DND-41 (cell line): Measurements from ENCODE around the gene SYNPO.

Experiments used
- ATAC-seq: fragments of 200-7000 bp; cut with Tn5 transposase; 3 replicates; pipeline ENCODE4 v1.9.1; 2021; ENCODE audit warnings: low read depth; ENCODE audit not compliant: insufficient read depth
- DNase-seq: peaks from one replicate; pipeline ENCODE4 v3.0.0-alpha.2; 2020
- H2AFZ ChIP-seq: 2 replicates; pipeline ENCODE4 v1.6.0; 2012; ENCODE audit warnings: low read depth, low read length
- H3K27ac ChIP-seq: 2 replicates; pipeline ENCODE4 v1.5.1; 2012; ENCODE audit warnings: low read length, inconsistent platforms
- H3K27me3 ChIP-seq: fragments of 200-600 bp; sonication (generic); 2 replicates; pipeline ENCODE4 v1.6.0; 2012; ENCODE audit warnings: low read length, mild to moderate bottlenecking, inconsistent platforms; ENCODE audit not compliant: insufficient read depth, poor library complexity
- H3K36me3 ChIP-seq: 2 replicates; pipeline ENCODE4 v1.5.1; 2012; ENCODE audit warnings: low read length, inconsistent platforms; ENCODE audit not compliant: insufficient read depth
- H3K4me1 ChIP-seq: 2 replicates; pipeline ENCODE4 v1.5.1; 2012; ENCODE audit warnings: mild to moderate bottlenecking, low read length; ENCODE audit not compliant: insufficient read depth
- H3K4me2 ChIP-seq: 2 replicates; pipeline ENCODE4 v1.6.0; 2012; ENCODE audit warnings: mild to moderate bottlenecking, moderate library complexity, low read length, inconsistent platforms; ENCODE audit not compliant: insufficient read depth
- H3K4me3 ChIP-seq, 2 experiments: fragments of 200-600 bp in 1 of 2; shearing (Covaris generic) in 1 of 2; 2 replicates each; pipeline ENCODE4 v1.5.1; 2012 to 2016; ENCODE audit warnings: inconsistent platforms in 2 of 2, low read length in 2 of 2, mild to moderate bottlenecking in 2 of 2, low read depth in 1 of 2, moderate library complexity in 1 of 2
- H3K79me2 ChIP-seq: 2 replicates; pipeline ENCODE4 v1.6.0; 2012; ENCODE audit warnings: low read length, inconsistent platforms; ENCODE audit not compliant: insufficient read depth
- H3K9ac ChIP-seq: 2 replicates; pipeline ENCODE4 v1.6.0; 2012; ENCODE audit warnings: low read depth, mild to moderate bottlenecking, inconsistent platforms, low read length, moderate library complexity
- H3K9me3 ChIP-seq: 2 replicates; pipeline ENCODE4 v1.5.1; 2012; ENCODE audit warnings: low read length, moderate library complexity, mild to moderate bottlenecking, inconsistent platforms; ENCODE audit not compliant: insufficient read depth, severe bottlenecking
- H4K20me1 ChIP-seq: 2 replicates; pipeline ENCODE4 v1.6.0; 2012; ENCODE audit warnings: low read length; ENCODE audit not compliant: insufficient read depth
- CTCF ChIP-seq: IDR thresholded peaks from 2 replicates; pipeline ENCODE4 v1.5.1; 2012; ENCODE audit warnings: borderline replicate concordance, low read length, moderate library complexity, mild to moderate bottlenecking; ENCODE audit not compliant: poor library complexity, severe bottlenecking; ENCODE audit errors: extremely low read depth
- EZH2 ChIP-seq: IDR thresholded peaks from 3 replicates; pipeline ENCODE4 v1.6.1; 2012; ENCODE audit warnings: borderline replicate concordance, low read depth, mild to moderate bottlenecking, moderate library complexity, low read length, inconsistent platforms; ENCODE audit not compliant: severe bottlenecking

Gene SYNPO

GRCh38 chr5:150626853-150627276, 13.6 kb upstream of the SYNPO start:
- H3K79me2 ChIP-seq: no peaks in the 10 kb centered on the region
- no peaks in the 10 kb centered on the region for H4K20me1 ChIP-seq
- H3K36me3 ChIP-seq: no peaks in the 10 kb centered on the region
- H3K9ac ChIP-seq: no peak overlapping the region
- no peak for DNase-seq
- no peaks in the 10 kb centered on the region for H3K9me3 ChIP-seq
- no peak overlapping the region for H2AFZ ChIP-seq
- ATAC-seq: no peak
- no peak overlapping the region for H3K27ac ChIP-seq
- no peak overlapping the region for H3K4me3 ChIP-seq
- no peaks in the 10 kb centered on the region for H3K27me3 ChIP-seq
- no peaks in the 10 kb centered on the region for H3K4me1 ChIP-seq
- no peak for TF ChIP-seq CTCF
- no peak for TF ChIP-seq EZH2
- no peak overlapping the region for H3K4me2 ChIP-seq

- no peak for TF ChIP-seq EZH2
- no peak for TF ChIP-seq CTCF
- H3K36me3 ChIP-seq: no peaks in the 10 kb centered on the region
- DNase-seq (no peak), ATAC-seq (no peak)
- no peaks in the 10 kb centered on the region for H4K20me1 ChIP-seq
- H3K9ac ChIP-seq: no peak overlapping the region
- H3K4me3 ChIP-seq: no peak overlapping the region
- H3K27me3 ChIP-seq: no peaks in the 10 kb centered on the region
- no peaks in the 10 kb centered on the region for H3K9me3 ChIP-seq
- no peaks in the 10 kb centered on the region for H3K4me1 ChIP-seq
- H3K79me2 ChIP-seq: no peaks in the 10 kb centered on the region
- no peak overlapping the region for H3K27ac ChIP-seq
- H2AFZ ChIP-seq: no peak overlapping the region
- H3K4me2 ChIP-seq: no peak overlapping the region
Measured at GRCh38 chr5:150627731-150628545, 12.5 kb upstream of the SYNPO start.

- Histone ChIP-seq H3K79me2 (no peaks in the 10 kb centered on the region), H3K27me3 (no peaks in the 10 kb centered on the region), H3K36me3 (no peaks in the 10 kb centered on the region), H3K27ac (no peak overlapping the region), H3K4me1 (no peaks in the 10 kb centered on the region), H3K4me3 (no peak overlapping the region), H2AFZ (no peak overlapping the region), H3K4me2 (no peak overlapping the region), H4K20me1 (no peaks in the 10 kb centered on the region), H3K9ac (no peak overlapping the region), H3K9me3 (no peaks in the 10 kb centered on the region)
- no peak for ATAC-seq
- no peak for DNase-seq
- TF ChIP-seq CTCF (no peak), EZH2 (no peak)
Measured at GRCh38 chr5:150628936-150629485, 11.4 kb upstream of the SYNPO start.
